HepG2 (cell line): ENCODE data around the gene PELO. TPM values are rescaled to one million over a fixed set of nuclear protein-coding genes. Genes with fewer than 3 reads are reported as not detected.

Experiments
- ARNTL ChIP-seq: sonication (generic); formaldehyde crosslinking; IDR thresholded peaks from 2 replicates; pipeline ENCODE4 v1.4.0; 2020; ENCODE audit warnings: mild to moderate bottlenecking, missing genetic modification reagents
- DPF2 ChIP-seq: sonication (generic); formaldehyde crosslinking; IDR thresholded peaks from 2 replicates; pipeline ENCODE4 v1.4.0; 2020; ENCODE audit warnings: mild to moderate bottlenecking, low read depth, missing genetic modification reagents, borderline replicate concordance
- DR1 ChIP-seq: sonication (generic); formaldehyde crosslinking; IDR thresholded peaks from 2 replicates; pipeline ENCODE4 v1.8.0; 2021; ENCODE audit warnings: mild to moderate bottlenecking, missing genetic modification reagents, inconsistent platforms
- GMEB1 ChIP-seq: sonication (generic); formaldehyde crosslinking; IDR thresholded peaks from 2 replicates; pipeline ENCODE4 v1.5.1; 2020; ENCODE audit warnings: missing genetic modification reagents, mild to moderate bottlenecking, borderline replicate concordance
- GTF2F1 ChIP-seq: fragments of 150-350 bp; IDR thresholded peaks from 2 replicates; pipeline ENCODE4 v1.6.1; 2014; ENCODE audit warnings: low read length
- HES4 ChIP-seq: sonication (generic); formaldehyde crosslinking; IDR thresholded peaks from 2 replicates; pipeline ENCODE4 v1.9.0; 2021; ENCODE audit warnings: mild to moderate bottlenecking, missing genetic modification reagents, borderline replicate concordance
- HNF4G ChIP-seq, 2 experiments: sonication (generic) in 1 of 2; formaldehyde crosslinking in 1 of 2; IDR thresholded peaks; 2 replicates each; pipeline versions ENCODE4 v1.4.0 to v1.6.1; 2011 to 2020; ENCODE audit warnings: borderline replicate concordance in 2 of 2, low read depth in 2 of 2, mild to moderate bottlenecking in 2 of 2, low read length in 1 of 2, missing genetic modification reagents in 1 of 2, moderate library complexity in 1 of 2
- MED13 ChIP-seq: sonication (generic); formaldehyde crosslinking; IDR thresholded peaks from 2 replicates; pipeline ENCODE4 v1.5.0; 2020; ENCODE audit warnings: missing genetic modification reagents
- MXD4 ChIP-seq: IDR thresholded peaks from 2 replicates; pipeline ENCODE4 v1.6.1; 2016; ENCODE audit warnings: mild to moderate bottlenecking, missing biosample characterization, missing genetic modification reagents
- MXI1 ChIP-seq: IDR thresholded peaks from 3 replicates; pipeline ENCODE4 v1.6.1; 2012; ENCODE audit warnings: low read depth, low read length, inconsistent platforms, borderline replicate concordance
- MYC ChIP-seq: sonication (generic); formaldehyde crosslinking; IDR thresholded peaks from 2 replicates; pipeline ENCODE4 v1.9.0; 2021; ENCODE audit warnings: missing genetic modification reagents, borderline replicate concordance
- NONO ChIP-seq, 2 experiments: fragments of 450-650 bp in 1 of 2; sonication (generic) in 1 of 2; formaldehyde crosslinking in 1 of 2; IDR thresholded peaks in 1 of 2; conservative IDR thresholded peaks in 1 of 2; 2 replicates each; pipeline versions ENCODE4 v1.6.1 to v1.8.0; 2017 to 2022; ENCODE audit warnings: mild to moderate bottlenecking in 1 of 2, missing genetic modification reagents in 1 of 2, moderate library complexity in 1 of 2
- PHF21A ChIP-seq: sonication (generic); formaldehyde crosslinking; IDR thresholded peaks from 2 replicates; pipeline ENCODE4 v1.5.0; 2020; ENCODE audit warnings: mild to moderate bottlenecking, missing genetic modification reagents
- POGK ChIP-seq: sonication (generic); formaldehyde crosslinking; conservative IDR thresholded peaks from 2 replicates; pipeline ENCODE4 v1.8.0; 2022; ENCODE audit warnings: mild to moderate bottlenecking, moderate library complexity, missing genetic modification reagents
- SETDB1 ChIP-seq: sonication (generic); formaldehyde crosslinking; IDR thresholded peaks from 2 replicates; pipeline ENCODE4 v1.5.1; 2020; ENCODE audit warnings: missing genetic modification reagents, mild to moderate bottlenecking, borderline replicate concordance
- ZBTB21 ChIP-seq: sonication (generic); formaldehyde crosslinking; IDR thresholded peaks from 2 replicates; pipeline ENCODE4 v1.4.0; 2020; ENCODE audit warnings: missing genetic modification reagents
- ZBTB7B ChIP-seq: sonication (generic); formaldehyde crosslinking; IDR thresholded peaks from 2 replicates; pipeline ENCODE4 v1.4.0; 2020; ENCODE audit warnings: missing genetic modification reagents
- ZNF564 ChIP-seq: sonication (generic); formaldehyde crosslinking; IDR thresholded peaks from 2 replicates; pipeline ENCODE4 v1.8.1; 2023; ENCODE audit warnings: mild to moderate bottlenecking, missing genetic modification reagents
- ZNF569 ChIP-seq: sonication (generic); formaldehyde crosslinking; IDR thresholded peaks from 2 replicates; pipeline ENCODE4 v1.5.0; 2020; ENCODE audit warnings: mild to moderate bottlenecking, missing genetic modification reagents, moderate library complexity, borderline replicate concordance
- polyA plus RNA-seq, 8 experiments: library from polyadenylated mRNA; depleted of rRNA in 3 of 8; stranded (reverse) in 7 of 8; unstranded in 1 of 8; fragments of >200 nt; fragmentation: Illumina TruSeq in 4 of 8; extraction: Trizol in 4 of 8; gene quantifications; 2 replicates each; pipeline versions ENCODE4 v1.2.1 to v1.2.3, GENCODE V29; 2011 to 2016; ENCODE audit warnings: low read depth in 4 of 8, missing spikeins in 1 of 8, mixed read lengths in 1 of 8; ENCODE audit not compliant: insufficient read depth in 1 of 8
- total RNA-seq, 5 experiments: library from RNA; depleted of rRNA; stranded (reverse); fragments of >200 nt; fragmentation: Illumina TruSeq; extraction: Trizol; gene quantifications; 2 replicates each; pipeline ENCODE4 v1.2.3, GENCODE V29; 2016; ENCODE audit warnings: low read depth in 1 of 5
- TF ChIP-seq, protein P1 (sequence below): sonication (generic); formaldehyde crosslinking; IDR thresholded peaks from 2 replicates; pipeline ENCODE4 v1.5.0; 2020; ENCODE audit warnings: mild to moderate bottlenecking, low read depth, missing genetic modification reagents, borderline replicate concordance
- TF ChIP-seq, protein P2 (sequence below): sonication (generic); formaldehyde crosslinking; IDR thresholded peaks from 2 replicates; pipeline ENCODE4 v1.5.0; 2020; ENCODE audit warnings: missing genetic modification reagents

PELO gene
- total and polyA plus RNA-seq, 2 of the 13 experiments (the other 11 are each of a cell fraction or from before 2014, with no cell fraction given): 19.0 to 23.9 TPM

GRCh38 chr5:52800394-52801213 lies 12.9 kb downstream of the PELO start (continued):
- no peak for TF ChIP-seq GMEB1 (CRISPR knock-in tag)
- TF ChIP-seq ZNF564 (CRISPR knock-in tag): 0 out of 2 replicates have a peak, but pooled peaks have one; percentile 54
- no peak for TF ChIP-seq HNF4G (IDR thresholded peaks at IDR 0.05; ENCODE audit: borderline replicate concordance, low read depth, low read length)
- peak; percentile 19; the same call in 1 of the 2 replicates for TF ChIP-seq HNF4G (CRISPR knock-in tag; IDR thresholded peaks at IDR 0.05; ENCODE audit: borderline replicate concordance, low read depth)
- TF ChIP-seq GTF2F1: no peak
- peak; percentile 30; the same call in 1 of the 2 replicates for TF ChIP-seq ARNTL
- no peak; the same call in 1 of the 2 replicates for TF ChIP-seq MXD4 (CRISPR knock-in tag)
- no peak for TF ChIP-seq DR1 (CRISPR knock-in tag)
- no peak for TF ChIP-seq NONO (IDR thresholded peaks at IDR 0.05)
- no peak for TF ChIP-seq NONO (CRISPR knock-in tag; conservative IDR thresholded peaks at IDR 0.05)
- TF ChIP-seq DPF2 (CRISPR knock-in tag): no peak
- TF ChIP-seq POGK: 0 out of 2 replicates have a peak, but pooled peaks have one; percentile 74
- no peak for TF ChIP-seq HES4 (CRISPR knock-in tag)
- peak; percentile 71; the same call in 1 of the 2 replicates for TF ChIP-seq MYC (CRISPR knock-in tag)
- TF ChIP-seq, protein P1, sequence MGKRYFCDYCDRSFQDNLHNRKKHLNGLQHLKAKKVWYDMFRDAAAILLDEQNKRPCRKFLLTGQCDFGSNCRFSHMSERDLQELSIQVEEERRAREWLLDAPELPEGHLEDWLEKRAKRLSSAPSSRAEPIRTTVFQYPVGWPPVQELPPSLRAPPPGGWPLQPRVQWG: no peak
- no peak; the same call in 1 of the 2 replicates for TF ChIP-seq ZBTB21 (CRISPR knock-in tag)
- no peak for TF ChIP-seq SETDB1
- TF ChIP-seq, protein P2, sequence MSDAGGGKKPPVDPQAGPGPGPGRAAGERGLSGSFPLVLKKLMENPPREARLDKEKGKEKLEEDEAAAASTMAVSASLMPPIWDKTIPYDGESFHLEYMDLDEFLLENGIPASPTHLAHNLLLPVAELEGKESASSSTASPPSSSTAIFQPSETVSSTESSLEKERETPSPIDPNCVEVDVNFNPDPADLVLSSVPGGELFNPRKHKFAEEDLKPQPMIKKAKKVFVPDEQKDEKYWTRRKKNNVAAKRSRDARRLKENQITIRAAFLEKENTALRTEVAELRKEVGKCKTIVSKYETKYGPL (CRISPR knock-in tag): no peak
- TF ChIP-seq ZNF569 (CRISPR knock-in tag): no peak
- TF ChIP-seq MED13: no peak
- no peak; the same call in 1 of the 2 replicates for TF ChIP-seq ZBTB7B (CRISPR knock-in tag)
- 0 out of 3 replicates have a peak, but pooled peaks have one; percentile 40 for TF ChIP-seq MXI1
- no peak for TF ChIP-seq PHF21A (CRISPR knock-in tag)
